KOPT-K1 (cell line): ENCODE results near the gene OAS2.

ENCODE experiments used
- H3K27ac ChIP-seq: fragments of 200-600 bp; sonication (generic); 2 replicates; pipeline ENCODE4 v1.5.1; 2016; ENCODE audit warnings: antibody characterized with exemption, mild to moderate bottlenecking, low read depth, low read length; ENCODE audit not compliant: poor library complexity, severe bottlenecking
- H3K36me3 ChIP-seq: fragments of 200-600 bp; sonication (generic); 2 replicates; pipeline ENCODE4 v1.5.1; 2017; ENCODE audit warnings: antibody characterized with exemption, mild to moderate bottlenecking, low read length, moderate library complexity; ENCODE audit not compliant: insufficient read depth
- H3K9me3 ChIP-seq: fragments of 200-600 bp; sonication (generic); 2 replicates; pipeline ENCODE4 v1.5.1; 2017; ENCODE audit warnings: antibody characterized with exemption, low read length, mild to moderate bottlenecking; ENCODE audit not compliant: insufficient read depth, poor library complexity, severe bottlenecking

OAS2 gene

DNA sequence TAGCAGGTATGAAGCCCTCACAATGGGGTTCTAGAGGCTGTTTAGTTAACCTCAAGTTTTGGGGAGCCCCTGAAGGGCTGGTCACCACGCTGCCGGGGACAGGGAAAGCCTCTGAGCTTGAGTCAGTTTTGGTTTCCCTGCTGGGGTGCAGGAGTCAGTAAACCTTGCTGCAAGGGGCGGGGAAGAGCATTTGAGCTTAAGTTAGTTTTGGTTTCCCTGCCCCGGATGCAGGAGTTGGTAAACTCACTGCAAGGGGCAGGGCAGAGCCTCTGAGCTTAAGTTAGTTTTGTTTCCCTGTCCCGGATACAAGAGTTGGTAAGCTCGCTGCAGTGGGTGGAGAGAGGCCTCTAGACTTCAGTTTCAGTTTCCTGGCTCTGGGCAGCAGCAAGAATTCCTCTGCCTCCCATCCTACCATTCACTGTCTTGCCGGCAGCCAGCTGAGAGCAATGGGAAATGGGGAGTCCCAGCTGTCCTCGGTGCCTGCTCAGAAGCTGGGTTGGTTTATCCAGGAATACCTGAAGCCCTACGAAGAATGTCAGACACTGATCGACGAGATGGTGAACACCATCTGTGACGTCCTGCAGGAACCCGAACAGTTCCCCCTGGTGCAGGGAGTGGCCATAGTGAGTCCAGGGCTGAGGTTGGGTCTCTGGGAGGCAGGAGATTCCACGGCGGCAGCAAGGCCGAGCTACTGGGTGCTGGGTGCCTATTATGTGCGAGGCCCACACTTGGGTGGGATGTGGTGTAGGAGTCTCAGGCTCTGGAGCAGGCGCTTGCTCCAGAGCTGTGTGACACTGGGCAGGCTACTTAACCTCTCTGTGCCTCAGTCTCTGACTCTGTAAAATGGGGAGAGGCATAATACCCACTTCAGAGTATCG is at the start of gene OAS2:
Gene OAS2, plus strand, starts transcription at position 357 of the 878 bp plus-strand sequence. Its CDS starts 90 bp downstream, at position 447.
- Histone ChIP-seq H3K27ac (peak within 1 kb of the TSS; percentile 91), H3K36me3 (no peaks in the 10 kb centered on the region), H3K9me3 (peaks cover 21% of the 10 kb centered on the region)

GRCh38 chr12:112928978-112929377 is 49.3 kb upstream of the OAS2 start:
- no peak overlapping the region for H3K27ac ChIP-seq
- H3K36me3 ChIP-seq, result no peaks in the 10 kb centered on the region
- no peaks in the 10 kb centered on the region for H3K9me3 ChIP-seq

- no peaks in the 10 kb centered on the region for H3K9me3 ChIP-seq
- no peaks in the 10 kb centered on the region for H3K36me3 ChIP-seq
- no peak overlapping the region for H3K27ac ChIP-seq
Observed at GRCh38 chr12:112929715-112930114, 48.6 kb upstream of the OAS2 start.

- no peaks in the 10 kb centered on the region for H3K36me3 ChIP-seq
- no peak overlapping the region for H3K27ac ChIP-seq
- H3K9me3 ChIP-seq, result no peaks in the 10 kb centered on the region
Observed at GRCh38 chr12:112930350-112930749, 48.0 kb upstream of the OAS2 start.

DNA sequence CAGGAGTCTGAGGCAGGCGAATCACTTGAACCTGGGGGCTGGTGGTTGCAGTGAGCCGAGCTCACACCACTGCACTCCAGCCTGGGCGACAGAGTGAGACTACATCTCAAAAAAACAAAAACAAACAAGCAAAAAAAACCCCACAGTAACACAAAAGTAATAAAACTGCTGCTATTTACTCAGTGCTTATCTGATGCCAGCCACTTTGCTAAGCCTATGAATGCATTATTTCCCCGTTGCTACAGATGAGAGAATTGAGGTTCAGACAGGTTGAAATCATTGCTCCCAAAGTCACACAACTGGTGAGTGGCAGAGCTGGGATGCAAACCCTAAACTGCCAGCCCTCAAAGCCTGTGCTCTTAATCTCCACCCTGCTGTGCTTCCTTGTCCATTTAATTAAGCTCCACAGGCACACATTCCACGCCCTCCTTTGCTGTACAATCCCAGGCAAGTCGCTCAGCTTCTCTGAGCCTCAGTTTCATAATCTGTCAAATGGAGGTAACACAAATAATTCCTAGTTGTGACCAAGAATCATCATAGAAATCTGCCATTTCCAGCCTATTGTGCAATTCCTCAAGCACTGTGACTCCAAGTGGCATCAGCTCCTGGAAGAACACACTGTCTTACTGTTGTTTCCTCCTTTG is 45.7 kb upstream of the OAS2 start:
- H3K36me3 ChIP-seq, result no peaks in the 10 kb centered on the region
- no peak overlapping the region for H3K27ac ChIP-seq
- no peaks in the 10 kb centered on the region for H3K9me3 ChIP-seq

DNA sequence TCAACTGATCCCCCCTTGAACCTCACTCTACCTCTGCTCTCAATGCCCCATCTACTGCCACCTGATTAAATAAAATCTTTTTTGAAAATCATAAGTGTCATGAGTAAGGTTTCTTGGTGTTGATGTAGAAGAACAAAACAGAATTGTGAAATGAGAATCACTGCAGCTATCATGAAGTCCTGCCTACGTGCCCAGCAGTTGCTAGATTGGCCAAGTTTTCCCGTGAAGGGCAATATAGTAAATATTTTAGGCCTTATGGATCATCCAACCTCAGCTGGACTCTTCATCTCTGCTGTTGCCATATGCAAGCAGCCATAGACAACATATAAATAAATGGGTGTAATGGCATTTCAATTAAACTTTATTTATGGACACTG is 45.2 kb upstream of the OAS2 start:
- Histone ChIP-seq H3K36me3 (no peaks in the 10 kb centered on the region), H3K27ac (no peak overlapping the region)

GRCh38 chr12:112936264-112936663 is 42.1 kb upstream of the OAS2 start:
- H3K27ac ChIP-seq, result no peak overlapping the region
- no peaks in the 10 kb centered on the region for H3K36me3 ChIP-seq
- no peaks in the 10 kb centered on the region for H3K9me3 ChIP-seq

More for the DNA sequence above, 45.2 kb upstream of the OAS2 start:
- H3K9me3 ChIP-seq, result no peaks in the 10 kb centered on the region

GRCh38 chr12:112936927-112937326 is 41.4 kb upstream of the OAS2 start:
- Histone ChIP-seq H3K27ac (no peak overlapping the region), H3K9me3 (no peaks in the 10 kb centered on the region), H3K36me3 (peaks cover 6% of the 10 kb centered on the region; the same call in 1 of the 2 replicates)

- H3K27ac ChIP-seq, result peak within 1 kb of the TSS; percentile 59
- H3K36me3 ChIP-seq, result peaks cover 10% of the 10 kb centered on the region; the same call in 1 of the 2 replicates
Observed at GRCh38 chr12:112937741-112938719, 40.3 kb upstream of the OAS2 start, which contains the start of gene OAS3. OAS3 (plus strand) TSS chr12:112938474; CDS start chr12:112938531, 57 bp downstream.

DNA sequence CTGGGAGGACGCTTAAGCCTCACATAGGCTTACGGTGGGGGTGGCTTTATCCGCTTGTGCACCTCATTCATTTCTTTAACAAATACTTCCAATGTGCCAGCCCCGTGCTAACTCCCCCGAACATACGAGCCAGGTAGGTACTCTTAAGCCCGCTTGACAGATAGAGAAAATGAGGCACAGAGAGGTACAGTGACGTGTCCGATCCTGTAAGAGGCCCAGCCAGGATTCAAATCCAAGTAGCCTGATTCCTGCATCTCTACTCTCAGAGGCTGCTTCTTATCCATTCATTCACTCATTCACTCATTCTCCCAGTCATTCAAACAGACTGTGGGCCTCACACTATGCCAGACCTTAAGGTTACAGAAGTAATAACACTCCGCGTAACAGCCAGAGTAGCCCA is 39.6 kb upstream of the OAS2 start:
- no peaks in the 10 kb centered on the region for H3K9me3 ChIP-seq
- peak overlapping the region; percentile 59 for H3K27ac ChIP-seq
- peaks cover 15% of the 10 kb centered on the region; the same call in 1 of the 2 replicates for H3K36me3 ChIP-seq

More at GRCh38 chr12:112937741-112938719, 40.3 kb upstream of the OAS2 start, which contains the start of gene OAS3:
- H3K9me3 ChIP-seq, result no peaks in the 10 kb centered on the region

GRCh38 chr12:112939761-112940381 is 38.4 kb upstream of the OAS2 start:
- peaks cover 25% of the 10 kb centered on the region; the same call in 1 of the 2 replicates for H3K36me3 ChIP-seq
- H3K9me3 ChIP-seq, result no peaks in the 10 kb centered on the region
- H3K27ac ChIP-seq, result peak overlapping the region; percentile 42

- H3K36me3 ChIP-seq, result peaks cover 37% of the 10 kb centered on the region
- no peak overlapping the region for H3K27ac ChIP-seq
Observed at GRCh38 chr12:112941528-112942335, 36.6 kb upstream of the OAS2 start.

DNA sequence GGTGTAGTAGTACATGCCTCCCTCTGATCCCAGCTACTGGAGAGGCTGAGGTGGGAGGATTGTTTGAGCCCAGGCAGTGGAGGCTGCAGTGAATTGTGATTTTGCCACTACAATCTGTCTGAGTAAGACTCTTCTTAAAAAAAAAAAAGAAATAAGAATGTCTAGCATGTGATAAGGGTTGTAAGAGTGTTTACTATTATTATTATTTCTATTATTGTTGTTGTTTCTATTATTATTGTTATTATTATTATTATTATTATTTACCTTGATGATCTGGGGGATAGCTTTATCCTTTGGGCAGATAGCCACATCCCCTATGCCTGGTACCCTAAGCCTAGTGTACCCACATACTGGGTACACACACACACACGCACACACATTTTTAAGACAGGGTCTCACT is 35.7 kb upstream of the OAS2 start:
- no peak overlapping the region for H3K27ac ChIP-seq
- no peaks in the 10 kb centered on the region for H3K9me3 ChIP-seq
- H3K36me3 ChIP-seq, result peaks cover 45% of the 10 kb centered on the region

More at GRCh38 chr12:112941528-112942335, 36.6 kb upstream of the OAS2 start:
- no peaks in the 10 kb centered on the region for H3K9me3 ChIP-seq
